Psoas muscle (tissue), 8 donors: ENCODE measurements around the gene TM7SF3. TPM values are rescaled to one million over a fixed set of nuclear protein-coding genes. Genes with fewer than 3 reads are reported as not detected.

Experiments
- ATAC-seq, 4 donors: fragments of 200-7000 bp; cut with Tn5 transposase; one replicate each; pipeline ENCODE4 v1.9.1; 2020; ENCODE audit warnings: moderate library complexity in 3 of 4, mild to moderate bottlenecking in 2 of 4
- DNase-seq, 2 donors: peaks; one replicate each; pipeline ENCODE4 v3.0.0-alpha.2; 2020
- H3K27ac ChIP-seq: fragments of 200-600 bp; one replicate; pipeline ENCODE4 v1.8.0; 2022
- H3K27me3 ChIP-seq, 3 donors: fragments of 200-600 bp in 1 of 3; one replicate each; pipeline versions ENCODE4 v1.6.1 to v1.8.0; 2013 to 2022; ENCODE audit warnings: low read length in 2 of 3, mild to moderate bottlenecking in 2 of 3, moderate library complexity in 1 of 3; ENCODE audit not compliant: insufficient read depth in 3 of 3
- H3K36me3 ChIP-seq, 2 donors: fragments of 200-600 bp in 1 of 2; one replicate each; pipeline versions ENCODE4 v1.6.1 to v1.8.0; 2013 to 2022; ENCODE audit warnings: low read depth in 1 of 2, mild to moderate bottlenecking in 1 of 2, moderate library complexity in 1 of 2; ENCODE audit not compliant: insufficient read depth in 1 of 2
- H3K4me1 ChIP-seq: fragments of 200-600 bp; one replicate; pipeline ENCODE4 v1.8.0; 2022
- H3K4me3 ChIP-seq: fragments of 200-600 bp; one replicate; pipeline ENCODE4 v1.8.0; 2022; ENCODE audit warnings: mild to moderate bottlenecking
- H3K9me3 ChIP-seq: fragments of 200-600 bp; one replicate; pipeline ENCODE4 v1.8.0; 2022
- WGBS, 3 donors: extraction: QIAGEN DNeasy Blood & Tissue Kit; methylation state at CpG; one replicate each; pipeline versions ENCODE4 v1.1.6 to v1.1.7; 2013; 5-methylcytosine and 5-hydroxymethylcytosine counted together
- intact Hi-C, 2 donors: fragments of 100-400 bp; cut with DNase I; formaldehyde crosslinking; loops; one replicate each; pipeline versions ENCODE4 v1.11.0 to v1.14.2; 2022
- polyA plus RNA-seq, 3 donors: library from polyadenylated mRNA; stranded (reverse); fragments of 200-250 nt; gene quantifications; one replicate each; pipeline ENCODE4 v1.2.3, GENCODE V29; 2013
- total RNA-seq, 4 donors: library from RNA; stranded (reverse); fragmentation: NEBNext Ultra II Directional in 2 of 4; extraction: Animal tissue kit (Norgen Biotek cat#: 25700) in 2 of 4; gene quantifications; one replicate each; pipeline versions ENCODE4 v1.2.1 to v1.2.4, GENCODE V29; 2021 to 2023
- TF ChIP-seq, protein P1 (sequence below): fragments of 200-600 bp; IDR thresholded peaks from one replicate; pipeline ENCODE4 v1.8.0; 2022; ENCODE audit warnings: antibody characterized with exemption
- donor health status: healthy with polysubstance abuse.
- donor health status: DM: no; HTN: no; CAD: no; lungs with moderate emphysema.
- donor health status: Bipolar disorder and iron deficiency.
- donor health status: healthy.
- donor health status: DM: yes; HTN: yes; CAD: no.
- donor health status: DM: no; HTN: no; CAD: no.
- donor health status: DM: no; HTN: no; CAD: no.
- donor health status: DM: yes; HTN: yes; CAD: no.

The TM7SF3 gene
- total and polyA plus RNA-seq, 7 donors: 6.0 to 16.5 (median 12.0) TPM

DNA sequence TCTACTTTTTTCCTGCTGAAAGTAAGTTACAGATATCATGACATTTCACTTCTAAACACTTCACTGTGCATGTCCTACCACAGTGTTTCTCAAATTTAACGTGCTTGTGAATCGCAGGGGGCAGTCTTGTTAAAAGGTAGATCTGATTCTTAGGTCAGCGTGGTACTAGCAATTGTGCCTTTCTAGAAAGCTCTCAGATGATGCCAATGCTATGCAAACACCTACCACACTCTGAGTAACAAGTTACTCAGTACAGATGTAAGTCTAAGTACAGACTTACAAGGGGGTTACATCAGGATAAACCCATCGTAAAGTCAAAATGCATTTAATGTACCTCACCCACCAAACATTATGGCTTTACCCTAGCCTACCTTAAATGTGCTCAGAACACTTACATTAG is 22.4 kb downstream of the TM7SF3 start:
- TF ChIP-seq, protein P1, sequence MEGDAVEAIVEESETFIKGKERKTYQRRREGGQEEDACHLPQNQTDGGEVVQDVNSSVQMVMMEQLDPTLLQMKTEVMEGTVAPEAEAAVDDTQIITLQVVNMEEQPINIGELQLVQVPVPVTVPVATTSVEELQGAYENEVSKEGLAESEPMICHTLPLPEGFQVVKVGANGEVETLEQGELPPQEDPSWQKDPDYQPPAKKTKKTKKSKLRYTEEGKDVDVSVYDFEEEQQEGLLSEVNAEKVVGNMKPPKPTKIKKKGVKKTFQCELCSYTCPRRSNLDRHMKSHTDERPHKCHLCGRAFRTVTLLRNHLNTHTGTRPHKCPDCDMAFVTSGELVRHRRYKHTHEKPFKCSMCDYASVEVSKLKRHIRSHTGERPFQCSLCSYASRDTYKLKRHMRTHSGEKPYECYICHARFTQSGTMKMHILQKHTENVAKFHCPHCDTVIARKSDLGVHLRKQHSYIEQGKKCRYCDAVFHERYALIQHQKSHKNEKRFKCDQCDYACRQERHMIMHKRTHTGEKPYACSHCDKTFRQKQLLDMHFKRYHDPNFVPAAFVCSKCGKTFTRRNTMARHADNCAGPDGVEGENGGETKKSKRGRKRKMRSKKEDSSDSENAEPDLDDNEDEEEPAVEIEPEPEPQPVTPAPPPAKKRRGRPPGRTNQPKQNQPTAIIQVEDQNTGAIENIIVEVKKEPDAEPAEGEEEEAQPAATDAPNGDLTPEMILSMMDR: no peak
- WGBS, 3 donors: 94 to 98% (median 94%) methylated on average over 4 of the region's 4 CpGs
- no peaks in the 10 kb centered on the region for H3K4me1 ChIP-seq
- DNase-seq (no peak), ATAC-seq (no peak)
- H3K9me3 ChIP-seq: no peaks in the 10 kb centered on the region
- H3K36me3 ChIP-seq: peaks cover 11 to 59% of the 10 kb centered on the region in 2 donors
- H3K27ac ChIP-seq: no peak overlapping the region
- no peaks in the 10 kb centered on the region for H3K27me3 ChIP-seq
- H3K4me3 ChIP-seq: no peak overlapping the region
- intact Hi-C loops: no loop called here

DNA sequence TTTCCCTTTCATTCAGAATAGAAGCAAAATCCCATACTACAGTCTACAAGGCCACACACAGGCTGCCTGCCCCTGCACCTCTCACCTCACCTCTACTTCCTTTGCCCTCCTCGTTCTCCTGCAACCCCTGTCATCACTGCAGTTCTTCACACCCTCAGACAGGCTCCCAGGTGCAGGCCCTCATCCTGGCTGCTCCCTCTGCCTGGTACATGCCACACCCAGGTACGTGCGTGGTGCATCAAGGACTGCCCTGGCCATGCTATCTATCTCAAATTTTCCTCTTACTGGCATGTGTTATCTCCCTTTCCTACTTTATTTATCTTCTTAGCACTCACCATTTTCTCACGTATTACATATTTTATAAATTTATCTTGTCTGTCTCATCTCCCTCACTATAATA is 24.3 kb downstream of the TM7SF3 start:
- 86 to 94% (median 89%) methylated on average over 4 of the region's 4 CpGs for WGBS, 3 donors
- intact Hi-C loops: no loop called here
- H3K4me1 ChIP-seq: no peaks in the 10 kb centered on the region
- no peaks in the 10 kb centered on the region for H3K9me3 ChIP-seq
- ATAC-seq (no peak), DNase-seq (no peak)
- H3K27ac ChIP-seq: no peak overlapping the region
- H3K36me3 ChIP-seq: peaks cover 4 to 44% of the 10 kb centered on the region in 2 donors
- no peaks in the 10 kb centered on the region for H3K27me3 ChIP-seq
- no peak overlapping the region for H3K4me3 ChIP-seq
- TF ChIP-seq, protein P1: no peak

DNA sequence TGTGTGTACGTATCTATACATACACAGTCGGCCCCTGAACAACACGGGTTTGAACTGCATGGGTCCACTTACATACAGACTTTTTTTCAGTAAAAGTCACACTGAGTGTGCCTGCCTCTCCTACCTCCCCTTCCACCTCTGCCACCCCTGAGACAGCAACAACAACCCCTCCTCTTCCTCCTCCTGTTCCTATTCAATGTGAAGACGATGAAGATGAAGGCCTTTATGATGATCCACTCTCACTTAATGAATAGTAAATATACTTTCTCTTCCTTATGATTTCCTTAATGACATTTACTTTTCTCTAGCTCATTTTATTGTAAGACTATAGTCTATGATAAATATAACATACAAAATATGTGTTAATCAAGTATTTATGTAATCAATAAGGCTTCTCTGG is 25.5 kb downstream of the TM7SF3 start:
- Histone ChIP-seq H3K4me1 (no peaks in the 10 kb centered on the region), H3K27me3 (no peaks in the 10 kb centered on the region), H3K27ac (no peak overlapping the region), H3K36me3 (peaks cover 4 to 36% of the 10 kb centered on the region in 2 donors), H3K9me3 (no peaks in the 10 kb centered on the region), H3K4me3 (no peak overlapping the region)
- WGBS, 3 donors: 89 to 95% (median 95%) methylated on average over 4 of the region's 4 CpGs
- TF ChIP-seq, protein P1: no peak
- no peak for DNase-seq
- intact Hi-C loops: no loop called here
- no peak for ATAC-seq

DNA sequence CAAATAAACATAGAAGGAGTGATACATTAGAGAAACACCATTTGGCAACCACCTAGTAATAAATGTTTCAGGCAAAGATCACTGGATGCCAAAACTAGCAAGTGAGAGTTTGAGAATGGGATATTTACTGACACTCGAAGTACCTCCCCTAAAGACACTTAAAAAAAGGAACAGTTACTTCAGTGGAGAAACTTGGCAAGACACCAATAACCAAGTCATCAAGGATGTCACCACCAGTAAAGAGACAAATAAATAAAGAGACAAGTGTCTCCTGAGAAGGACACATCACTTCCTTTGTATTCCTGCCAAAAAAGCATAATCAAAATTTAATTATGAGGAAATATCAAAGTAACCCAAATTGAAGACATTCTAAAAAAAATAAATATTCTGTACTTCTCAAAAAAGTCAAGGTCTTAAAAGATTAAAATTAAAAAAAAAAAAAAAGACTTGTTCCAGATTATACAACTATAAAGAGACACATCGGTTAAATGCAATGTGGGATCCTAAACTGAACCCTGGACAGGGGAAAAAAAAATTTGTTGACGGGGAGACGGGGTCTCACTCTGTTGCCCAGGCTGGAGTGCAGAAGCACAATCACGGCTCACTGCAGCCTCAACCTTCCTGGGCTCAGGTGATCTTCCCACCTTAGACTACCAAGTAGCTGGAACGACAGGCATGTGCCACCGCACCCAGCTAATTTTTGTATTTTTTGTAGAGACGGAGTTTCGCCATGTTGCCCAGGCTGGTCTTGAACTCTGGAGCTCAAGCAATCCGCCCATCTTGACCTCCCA is 26.4 kb downstream of the TM7SF3 start:
- no peaks in the 10 kb centered on the region for H3K27me3 ChIP-seq
- no peaks in the 10 kb centered on the region for H3K4me1 ChIP-seq
- ATAC-seq (peak in 3 of 4 donors; percentile 41 to 74 (median 59)), DNase-seq (no peak)
- 89 to 91% (median 90%) methylated on average over 10 of the region's 10 CpGs for WGBS, 3 donors
- peaks cover 4 to 36% of the 10 kb centered on the region in 2 donors for H3K36me3 ChIP-seq
- TF ChIP-seq, protein P1: no peak
- no peak overlapping the region for H3K27ac ChIP-seq
- H3K4me3 ChIP-seq: no peak overlapping the region
- intact Hi-C loops: no loop called here
- H3K9me3 ChIP-seq: no peaks in the 10 kb centered on the region
